NCI-H1930 (cell line): Measurements from ENCODE around the gene TPT1.

ENCODE experiments used
- DNase-seq, 2 experiments: peaks; one replicate each; lab custom pipeline; 2025; lab: John Stamatoyannopoulos, UW

The TPT1 gene

GRCh38 chr13:45333977-45334922 lies 6.7 kb downstream of the TPT1 start:
- DNase-seq = no peak

- no peak for DNase-seq
These were observed 7.6 kb downstream of the TPT1 start for GRCh38 chr13:45333251-45333976.

GRCh38 chr13:45332831-45333219 lies 8.2 kb downstream of the TPT1 start:
- DNase-seq = no peak

GRCh38 chr13:45332036-45332830 lies 8.8 kb downstream of the TPT1 start:
- DNase-seq = no peak

GRCh38 chr13:45331692-45332035 lies 9.3 kb downstream of the TPT1 start:
- DNase-seq = no peak

GRCh38 chr13:45331123-45331619 lies 9.8 kb downstream of the TPT1 start:
- DNase-seq = no peak

- DNase-seq = no peak
These were observed 12.3 kb downstream of the TPT1 start for GRCh38 chr13:45328661-45329111.

- DNase-seq = no peak
These were observed 13.6 kb downstream of the TPT1 start for GRCh38 chr13:45327253-45327955.

GRCh38 chr13:45325806-45326205 lies 15.2 kb downstream of the TPT1 start:
- DNase-seq = no peak

GRCh38 chr13:45320876-45321629 lies 19.9 kb downstream of the TPT1 start:
- no peak for DNase-seq

GRCh38 chr13:45316996-45317395 lies 24.0 kb downstream of the TPT1 start:
- no peak for DNase-seq

- DNase-seq = no peak
These were observed 24.6 kb downstream of the TPT1 start for GRCh38 chr13:45316338-45316737.

- no peak for DNase-seq
These were observed 25.3 kb downstream of the TPT1 start for GRCh38 chr13:45315520-45316167.

GRCh38 chr13:45314822-45315221 lies 26.2 kb downstream of the TPT1 start:
- DNase-seq = no peak

GRCh38 chr13:45310341-45311131 lies 30.4 kb downstream of the TPT1 start:
- DNase-seq = no peak

GRCh38 chr13:45306966-45307365 lies 34.0 kb downstream of the TPT1 start:
- no peak for DNase-seq

- no peak for DNase-seq
These were observed 35.9 kb downstream of the TPT1 start for GRCh38 chr13:45305079-45305478.

- no peak for DNase-seq
These were observed 37.1 kb downstream of the TPT1 start for GRCh38 chr13:45303866-45304265.

GRCh38 chr13:45303026-45303425 lies 38.0 kb downstream of the TPT1 start:
- DNase-seq = no peak
